Activated T-cell treated with anti-CD3 and anti-CD28 coated beads, Interleukin-2, amount 50 U/mL, for 72 hours (primary cell): ENCODE data around the gene TAOK1. TPM values are rescaled to one million over a fixed set of nuclear protein-coding genes. Genes with fewer than 3 reads are reported as not detected.
"Not testable (repeated sequence)": the region's sequence is repeated elsewhere in the genome, so short reads cannot be mapped to it uniquely, and the experiment has no call there.

Source experiments
- ATAC-seq, 2 donors: fragments of 150-1000 bp; cut with Tn5 transposase; replicated peaks in 1 of 2; 2 replicates each; pipeline ENCODE4 v1.10.0; 2021; ENCODE audit warnings: moderate library complexity in 2 of 2, mild to moderate bottlenecking in 1 of 2
- DNase-seq, 2 donors: peaks; one replicate each; pipeline ENCODE4 v3.0.0; 2021 to 2022; ENCODE audit warnings: mixed read lengths in 1 of 2
- H3K27ac Mint-ChIP-seq: one replicate; pipeline ENCODE4 v1.8.0; 2022; ENCODE audit warnings: mild to moderate bottlenecking, moderate library complexity, mixed read lengths
- H3K27me3 Mint-ChIP-seq: one replicate; pipeline ENCODE4 v1.8.0; 2022; ENCODE audit warnings: low read depth, mixed read lengths
- H3K36me3 Mint-ChIP-seq, 2 donors: one replicate each; pipeline ENCODE4 v1.8.0; 2022; ENCODE audit warnings: mixed read lengths in 2 of 2, mild to moderate bottlenecking in 1 of 2; ENCODE audit not compliant: insufficient read depth in 2 of 2
- H3K4me1 Mint-ChIP-seq: one replicate; pipeline ENCODE4 v1.8.0; 2022; ENCODE audit warnings: low read depth, mixed read lengths
- H3K4me3 Mint-ChIP-seq, 2 donors: one replicate each; pipeline ENCODE4 v1.8.0; 2022; ENCODE audit warnings: mild to moderate bottlenecking in 2 of 2, mixed read lengths in 2 of 2, moderate library complexity in 2 of 2
- H3K9me3 Mint-ChIP-seq, 2 donors: one replicate each; pipeline ENCODE4 v1.8.0; 2022; ENCODE audit warnings: mixed read lengths in 2 of 2
- total RNA-seq, 2 donors: library from RNA; stranded (reverse); gene quantifications; one replicate each; pipeline ENCODE4 v1.2.3, GENCODE V29; 2022

TAOK1 gene
- total RNA-seq, 2 donors from 2014 or later = 39.3 to 48.1 TPM

GRCh38 chr17:29433541-29433940 lies 43.4 kb downstream of the TAOK1 start:
- no peaks in the 10 kb centered on the region for H3K9me3 Mint-ChIP-seq
- ATAC-seq (no peak), DNase-seq (no peak)
- H3K4me3 Mint-ChIP-seq = no peak overlapping the region
- peaks cover 7% of the 10 kb centered on the region for H3K4me1 Mint-ChIP-seq
- no peaks in the 10 kb centered on the region for H3K27me3 Mint-ChIP-seq
- no peak overlapping the region for H3K27ac Mint-ChIP-seq
- peaks cover 0 to 1% of the 10 kb centered on the region in 2 donors for H3K36me3 Mint-ChIP-seq

GRCh38 chr17:29434550-29434949 lies 44.4 kb downstream of the TAOK1 start:
- no peak overlapping the region for H3K27ac Mint-ChIP-seq
- H3K4me1 Mint-ChIP-seq = peaks cover 7% of the 10 kb centered on the region
- no peak for ATAC-seq
- no peak for DNase-seq
- no peaks in the 10 kb centered on the region for H3K27me3 Mint-ChIP-seq
- H3K36me3 Mint-ChIP-seq = peaks cover 0 to 1% of the 10 kb centered on the region in 2 donors
- no peak overlapping the region for H3K4me3 Mint-ChIP-seq
- H3K9me3 Mint-ChIP-seq = no peaks in the 10 kb centered on the region

GRCh38 chr17:29442451-29442850 lies 52.3 kb downstream of the TAOK1 start:
- Mint-ChIP-seq H3K36me3 (peaks cover 0 to 8% of the 10 kb centered on the region in 2 donors), H3K27me3 (no peaks in the 10 kb centered on the region), H3K27ac (no peak overlapping the region), H3K9me3 (no peaks in the 10 kb centered on the region), H3K4me1 (peaks cover 52% of the 10 kb centered on the region), H3K4me3 (no peak overlapping the region)
- DNase-seq (no peak), ATAC-seq (no peak)

DNA sequence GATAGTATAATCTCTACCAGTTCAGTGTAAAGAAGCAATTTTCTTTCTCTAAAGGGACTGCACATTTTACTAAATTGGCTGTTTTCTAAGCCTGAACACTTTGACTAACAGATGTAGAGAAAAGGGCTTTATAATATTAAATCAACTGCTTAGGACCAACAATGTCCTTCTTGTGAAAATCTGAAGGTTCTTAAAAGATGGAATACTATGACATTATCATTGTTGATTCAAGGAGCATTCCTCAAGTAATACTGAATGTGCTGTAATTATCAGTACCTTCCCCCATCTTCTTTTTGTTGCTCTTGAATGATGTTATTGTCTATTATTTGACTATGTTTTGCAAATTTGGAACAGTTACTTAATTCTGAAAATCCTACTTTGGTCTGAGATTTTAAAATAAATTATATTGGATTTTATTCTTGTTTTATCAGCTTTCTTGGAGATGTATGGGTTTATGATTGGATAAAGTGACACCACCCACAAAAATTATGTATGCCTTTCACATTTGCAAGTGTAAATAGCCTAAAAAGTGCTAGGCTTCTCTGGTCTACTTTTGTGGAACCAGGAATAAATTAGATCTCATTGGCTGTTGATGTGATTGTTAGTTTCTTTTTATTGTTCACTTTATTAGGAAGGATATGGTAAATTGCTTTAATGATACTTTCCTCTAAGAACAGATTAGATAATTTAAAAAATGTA lies 53.0 kb downstream of the TAOK1 start:
- H3K27ac Mint-ChIP-seq = no peak overlapping the region
- no peaks in the 10 kb centered on the region for H3K9me3 Mint-ChIP-seq
- no peaks in the 10 kb centered on the region for H3K27me3 Mint-ChIP-seq
- H3K4me3 Mint-ChIP-seq = no peak overlapping the region
- H3K4me1 Mint-ChIP-seq = peaks cover 58% of the 10 kb centered on the region
- ATAC-seq (no peak), DNase-seq (no peak)
- peaks cover 0 to 9% of the 10 kb centered on the region in 2 donors for H3K36me3 Mint-ChIP-seq

DNA sequence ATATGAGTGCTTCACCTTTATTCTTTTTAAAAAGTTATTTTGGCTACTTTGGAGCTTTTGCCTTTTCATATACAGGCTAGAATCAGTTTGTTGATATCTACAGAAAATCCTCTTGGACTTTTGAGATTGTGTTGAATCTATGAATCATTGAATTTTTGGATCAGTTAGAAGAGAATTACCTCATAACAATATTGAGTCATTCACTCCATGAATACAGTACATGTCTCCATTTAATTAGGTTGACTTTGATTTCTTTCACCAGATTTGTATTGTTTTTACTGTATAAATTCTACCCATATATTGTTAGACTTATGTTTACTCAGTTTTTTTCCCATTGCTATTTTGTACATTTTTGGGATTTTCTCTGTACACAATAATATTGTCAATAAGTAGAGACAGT lies 54.4 kb downstream of the TAOK1 start:
- no peaks in the 10 kb centered on the region for H3K9me3 Mint-ChIP-seq
- no peaks in the 10 kb centered on the region for H3K27me3 Mint-ChIP-seq
- DNase-seq (no peak), ATAC-seq (no peak)
- H3K4me3 Mint-ChIP-seq = no peak overlapping the region
- peaks cover 0 to 9% of the 10 kb centered on the region in 2 donors for H3K36me3 Mint-ChIP-seq
- no peak overlapping the region for H3K27ac Mint-ChIP-seq
- peaks cover 65% of the 10 kb centered on the region for H3K4me1 Mint-ChIP-seq

DNA sequence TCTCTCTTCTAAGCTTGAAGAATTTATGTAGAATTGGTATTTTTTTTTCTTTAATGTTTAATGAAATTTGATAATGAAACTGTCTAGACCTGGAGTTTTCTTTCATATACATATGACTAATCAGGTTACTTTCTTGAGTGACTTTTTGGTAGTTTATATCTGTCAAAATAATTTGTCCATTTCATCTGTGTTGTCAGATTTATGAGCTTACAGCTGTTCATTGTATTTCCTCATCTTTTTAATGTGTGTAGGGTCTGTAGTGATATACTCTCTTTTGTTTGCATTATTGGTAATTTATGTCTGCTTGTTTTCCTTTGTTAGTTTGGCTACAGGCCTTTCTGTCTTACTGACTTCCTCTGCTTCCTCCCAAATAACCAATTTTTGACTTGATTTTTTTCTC lies 55.7 kb downstream of the TAOK1 start:
- no peak for ATAC-seq
- H3K27ac Mint-ChIP-seq = peak overlapping the region; percentile 71
- H3K4me1 Mint-ChIP-seq = peaks cover 67% of the 10 kb centered on the region
- no peaks in the 10 kb centered on the region for H3K27me3 Mint-ChIP-seq
- DNase-seq = no peak
- H3K9me3 Mint-ChIP-seq = no peaks in the 10 kb centered on the region
- peak overlapping the region in 1 of 2 donors; percentile 69 for H3K4me3 Mint-ChIP-seq
- H3K36me3 Mint-ChIP-seq = peaks cover 0 to 9% of the 10 kb centered on the region in 2 donors

- Mint-ChIP-seq H3K4me3 (no peak overlapping the region), H3K4me1 (peaks cover 42% of the 10 kb centered on the region), H3K9me3 (no peaks in the 10 kb centered on the region), H3K27ac (peak overlapping the region; percentile 59), H3K36me3 (peaks cover 4 to 26% of the 10 kb centered on the region in 2 donors), H3K27me3 (no peaks in the 10 kb centered on the region)
- ATAC-seq (no peak), DNase-seq (no peak)
Observed at GRCh38 chr17:29449865-29450671, 59.9 kb downstream of the TAOK1 start.

- Mint-ChIP-seq H3K36me3 (peaks cover 6 to 33% of the 10 kb centered on the region in 2 donors), H3K27ac (peak overlapping the region; percentile 86), H3K27me3 (no peaks in the 10 kb centered on the region), H3K9me3 (no peaks in the 10 kb centered on the region), H3K4me3 (no peak overlapping the region), H3K4me1 (peaks cover 31% of the 10 kb centered on the region)
- no peak for DNase-seq
- no peak for ATAC-seq
Observed at GRCh38 chr17:29451121-29451742, 61.1 kb downstream of the TAOK1 start.

DNA sequence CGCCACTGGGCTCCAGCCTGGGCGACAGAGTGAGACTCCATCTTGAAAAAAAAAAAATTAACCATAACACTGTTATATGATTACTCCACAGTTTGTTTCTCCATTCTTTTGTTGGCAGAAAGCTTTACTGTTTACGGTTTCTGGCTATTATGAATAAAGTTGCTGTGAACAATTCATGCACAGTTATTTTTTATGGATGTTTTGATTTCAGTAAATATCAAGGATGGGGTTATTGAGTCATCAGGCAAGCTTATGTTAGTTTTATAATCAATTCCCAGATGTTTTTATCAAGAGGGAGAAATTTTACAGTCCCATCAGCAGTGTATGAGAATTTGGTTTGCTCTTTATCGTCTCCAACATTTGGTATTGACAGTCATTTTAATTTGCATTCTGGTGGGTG lies 67.9 kb downstream of the TAOK1 start:
- Mint-ChIP-seq H3K9me3 (no peaks in the 10 kb centered on the region), H3K27ac (no peak overlapping the region), H3K36me3 (peaks cover 2 to 22% of the 10 kb centered on the region in 2 donors)

GRCh38 chr17:29461483-29462206 lies 71.5 kb downstream of the TAOK1 start:
- Mint-ChIP-seq H3K27me3 (no peaks in the 10 kb centered on the region), H3K4me1 (peaks cover 7% of the 10 kb centered on the region), H3K36me3 (peaks cover 2 to 9% of the 10 kb centered on the region in 2 donors), H3K27ac (peak overlapping the region; percentile 40), H3K4me3 (no peak overlapping the region), H3K9me3 (no peaks in the 10 kb centered on the region)
- no peak for DNase-seq
- no peak for ATAC-seq

More for the DNA sequence above, 67.9 kb downstream of the TAOK1 start:
- peaks cover 7% of the 10 kb centered on the region for H3K4me1 Mint-ChIP-seq
- ATAC-seq (no peak), DNase-seq (no peak)
- no peak overlapping the region for H3K4me3 Mint-ChIP-seq
- no peaks in the 10 kb centered on the region for H3K27me3 Mint-ChIP-seq

DNA sequence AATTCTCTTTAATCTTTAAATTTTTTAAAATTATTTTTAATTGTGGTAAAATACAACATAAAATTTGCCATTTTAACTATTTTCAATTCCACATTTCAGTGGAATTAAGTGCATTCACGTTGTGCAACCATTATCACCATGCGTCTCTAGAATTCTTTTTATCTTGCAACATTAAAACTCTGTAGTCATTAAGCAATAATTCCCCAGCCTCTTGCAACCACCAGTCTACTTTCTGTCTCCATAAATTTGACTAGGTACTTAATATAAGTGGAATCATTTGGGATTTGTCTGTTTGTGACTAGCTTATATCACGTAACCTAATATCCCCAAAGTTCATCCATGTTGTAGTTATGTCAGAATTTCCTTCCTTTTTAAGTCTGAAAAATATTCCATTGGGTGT lies 79.1 kb downstream of the TAOK1 start:
- Mint-ChIP-seq H3K9me3 (no peaks in the 10 kb centered on the region), H3K27me3 (no peaks in the 10 kb centered on the region), H3K27ac (no peak overlapping the region), H3K4me1 (no peaks in the 10 kb centered on the region), H3K36me3 (peaks cover 0 to 6% of the 10 kb centered on the region in 2 donors), H3K4me3 (no peak overlapping the region)
- no peak for DNase-seq
- ATAC-seq = no peak

DNA sequence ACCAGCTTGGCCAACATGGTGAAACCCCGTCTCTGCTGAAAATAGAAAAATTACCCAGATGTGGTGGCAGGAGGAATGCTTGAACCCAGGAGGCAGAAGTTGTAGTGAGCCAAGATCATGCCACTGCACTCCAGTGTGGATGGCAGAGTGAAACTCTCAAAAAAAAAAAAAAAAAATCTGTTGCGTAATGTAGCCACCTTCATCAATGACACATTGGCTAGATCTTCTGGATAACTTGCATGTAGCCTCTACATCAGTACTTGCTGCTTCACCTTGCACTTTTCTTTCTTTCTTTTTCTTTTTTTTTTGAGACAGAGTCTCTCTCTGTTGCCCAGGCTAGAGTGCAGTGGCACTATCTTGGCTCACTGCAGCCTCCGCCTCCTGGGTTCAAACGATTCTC lies 83.3 kb downstream of the TAOK1 start:
- not testable (repeated sequence) for H3K36me3 Mint-ChIP-seq, DNase-seq, H3K4me3 Mint-ChIP-seq, H3K4me1 Mint-ChIP-seq, H3K27me3 Mint-ChIP-seq, H3K27ac Mint-ChIP-seq, H3K9me3 Mint-ChIP-seq, ATAC-seq

DNA sequence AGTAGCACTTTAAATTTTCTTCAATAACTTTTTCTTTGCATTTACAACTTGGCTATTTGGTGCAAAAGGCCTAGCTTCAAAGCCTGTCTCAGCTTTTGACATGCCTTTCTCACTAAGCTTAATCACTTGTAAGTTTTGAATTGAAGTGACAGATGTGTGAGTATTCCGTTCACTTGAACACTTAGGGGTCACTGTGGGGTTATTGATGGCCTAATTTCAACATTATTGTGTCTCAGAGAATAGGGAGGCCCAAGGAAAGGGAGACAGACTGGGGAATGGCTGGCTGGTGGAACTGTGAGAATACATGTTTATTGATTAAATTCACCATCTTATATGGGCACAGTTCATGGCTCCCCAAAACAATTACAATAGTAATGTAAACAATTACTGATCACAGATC lies 84.1 kb downstream of the TAOK1 start:
- Mint-ChIP-seq H3K27ac (no peak overlapping the region), H3K4me3 (no peak overlapping the region), H3K9me3 (no peaks in the 10 kb centered on the region), H3K36me3 (peaks cover 0 to 4% of the 10 kb centered on the region in 2 donors), H3K27me3 (no peaks in the 10 kb centered on the region), H3K4me1 (no peaks in the 10 kb centered on the region)
- DNase-seq (no peak), ATAC-seq (no peak)
